Heart right ventricle (tissue), 16 donors: Measurements from ENCODE around the gene OCRL. TPM values are rescaled to one million over a fixed set of nuclear protein-coding genes. Genes with fewer than 3 reads are reported as not detected.

Source experiments
- ATAC-seq, 8 donors: fragments of 200-7000 bp; cut with Tn5 transposase; one replicate each; pipeline ENCODE4 v1.9.1; 2020; ENCODE audit warnings: mild to moderate bottlenecking in 8 of 8, moderate library complexity in 8 of 8, moderate number of reproducible peaks in 1 of 8
- DNase-seq, 2 donors: peaks; one replicate each; pipeline ENCODE4 v3.0.0-alpha.2; 2020
- H3K27ac ChIP-seq, 10 donors: fragments of 200-600 bp; sonication (generic) in 2 of 10; one replicate each; pipeline versions ENCODE4 v1.5.0 to v1.8.0; 2020 to 2022; ENCODE audit warnings: mild to moderate bottlenecking in 3 of 10
- H3K27me3 ChIP-seq, 7 donors: fragments of 200-600 bp; one replicate each; pipeline ENCODE4 v1.8.0; 2021 to 2022; ENCODE audit warnings: mild to moderate bottlenecking in 2 of 7
- H3K36me3 ChIP-seq, 9 donors: fragments of 200-600 bp; sonication (generic) in 1 of 9; one replicate each; pipeline versions ENCODE4 v1.5.0 to v1.8.0; 2020 to 2022; ENCODE audit warnings: mild to moderate bottlenecking in 2 of 9
- H3K4me1 ChIP-seq, 9 donors: fragments of 200-600 bp; sonication (generic) in 1 of 9; one replicate each; pipeline versions ENCODE4 v1.5.0 to v1.8.0; 2020 to 2022; ENCODE audit warnings: mild to moderate bottlenecking in 4 of 9
- H3K4me3 ChIP-seq, 10 donors: fragments of 200-600 bp; sonication (generic) in 2 of 10; one replicate each; pipeline versions ENCODE4 v1.5.0 to v1.8.0; 2020 to 2022; ENCODE audit warnings: mild to moderate bottlenecking in 7 of 10, moderate library complexity in 2 of 10
- H3K9me3 ChIP-seq, 11 donors: fragments of 200-600 bp in 10 of 11; sonication (generic) in 2 of 11; one replicate each; pipeline versions ENCODE4 v1.5.0 to v1.8.0; 2013 to 2022; ENCODE audit warnings: mild to moderate bottlenecking in 2 of 11, control low read depth in 1 of 11, moderate library complexity in 1 of 11
- CTCF ChIP-seq, 9 donors: fragments of 200-600 bp; sonication (generic) in 2 of 9; IDR thresholded peaks; one replicate each; pipeline versions ENCODE4 v1.5.0 to v1.8.0; 2021 to 2022; ENCODE audit warnings: antibody characterized with exemption in 9 of 9, mild to moderate bottlenecking in 5 of 9, moderate library complexity in 1 of 9
- WGBS, 2 donors: extraction: QIAGEN DNeasy Blood & Tissue Kit; methylation state at CpG; one replicate each; pipeline ENCODE4 v1.1.7; 2013; ENCODE audit warnings: inconsistent platforms in 1 of 2; 5-methylcytosine and 5-hydroxymethylcytosine counted together
- intact Hi-C, 10 donors: fragments of 100-400 bp; cut with DNase I; formaldehyde crosslinking; loops; one replicate each; pipeline versions ENCODE4 v1.11.1 to v1.14.2; 2022
- polyA plus RNA-seq, 2 donors: library from polyadenylated mRNA; stranded (reverse); fragments of 200-250 nt; gene quantifications; one replicate each; pipeline ENCODE4 v1.2.3, GENCODE V29; 2013
- total RNA-seq, 10 donors: library from RNA; stranded (reverse); fragmentation: NEBNext Ultra II Directional in 3 of 10; extraction: Animal tissue kit (Norgen Biotek cat#: 25700) in 3 of 10; gene quantifications; one replicate each; pipeline versions ENCODE4 v1.2.1 to v1.2.4, GENCODE V29; 2021 to 2023
- donor health status: Arrhythmogenic right ventricular cardiomyopathy.
- donor health status: ischemic (EF 13 %, LVEDD 7.1; RV severe dilation, severe dysfunction).
- donor health status: healthy with polysubstance abuse.
- donor health status: DM: no; HTN: yes; CAD: no.
- donor health status: DM: no; HTN: no; CAD: no.
- donor health status: ischemic (EF 25% LVEDD 6.9; RV normal size, moderate dysfunction).
- donor health status: ischemic (EF 25% LVEDD 5.7; RV mildly dilated, moderate dysfunction).
- donor health status: healthy.
- donor health status: DM: yes; HTN: yes; CAD: no.
- donor health status: Ischemic cardiomyopathy.
- donor health status: ischemic (EF 35%, LVEDD 5.7; RV mildly dilated, moderate dysfunction).
- donor health status: nonischemic (EF 11% LVEDD 7.7; RV severe dilation, severe dysfunction).
- donor health status: DM: yes; HTN: yes; CAD: no.
- donor health status: PGD.
- donor health status: ischemic (EF 29% LVEDD 5.4; RV normal size, mild dysfunction).
- donor health status: nonischemic (EF 23%, LVEDD 6.1; RV moderate dilation, normal function).

OCRL gene
- total and polyA plus RNA-seq, 12 donors = 6.9 to 13.8 (median 9.0) TPM

- ATAC-seq (no peak), DNase-seq (no peak)
- 61 to 75% methylated on average over 1 of the region's 1 CpG for WGBS, 2 donors
- H3K9me3 ChIP-seq = no peaks in the 10 kb centered on the region
- TF ChIP-seq CTCF (IDR thresholded peaks at IDR 0.05) = no peak
- intact Hi-C loops = no loop called here
- no peaks in the 10 kb centered on the region for H3K36me3 ChIP-seq
- H3K27me3 ChIP-seq = no peaks in the 10 kb centered on the region
- no peak overlapping the region for H3K27ac ChIP-seq
- H3K4me3 ChIP-seq = no peak overlapping the region
- H3K4me1 ChIP-seq = no peaks in the 10 kb centered on the region
Measured at GRCh38 chrX:129531132-129531531, 8.9 kb upstream of the OCRL start.

- Histone ChIP-seq H3K36me3 (no peaks in the 10 kb centered on the region), H3K4me1 (peaks cover 0 to 4% (median 0%) of the 10 kb centered on the region in 9 donors), H3K4me3 (no peak overlapping the region), H3K27me3 (peaks cover 0 to 2% (median 0%) of the 10 kb centered on the region in 7 donors), H3K9me3 (no peaks in the 10 kb centered on the region), H3K27ac (no peak overlapping the region)
- no peak for DNase-seq
- no peak for ATAC-seq
- intact Hi-C loops = no loop called here
- TF ChIP-seq CTCF (IDR thresholded peaks at IDR 0.05) = no peak
- WGBS, 2 donors = 92 to 96% methylated on average over 4 of the region's 4 CpGs
Measured at GRCh38 chrX:129534816-129535578, 5.1 kb upstream of the OCRL start.

- DNase-seq (peak in 1 of 2 donors; percentile 7), ATAC-seq (peak; percentile 44 to 72 (median 58))
- 4% methylated on average over 14 of the region's 14 CpGs for WGBS, 2 donors
- Histone ChIP-seq H3K9me3 (no peaks in the 10 kb centered on the region), H3K36me3 (peaks cover 0 to 11% (median 0%) of the 10 kb centered on the region in 9 donors), H3K4me3 (peak overlapping the region; percentile 41 to 74 (median 64)), H3K27me3 (peaks cover 0 to 10% (median 0%) of the 10 kb centered on the region in 7 donors), H3K4me1 (peaks cover 0 to 13% (median 0%) of the 10 kb centered on the region in 9 donors), H3K27ac (peak overlapping the region in 8 of 10 donors; percentile 70 to 88 (median 78))
- no peak for TF ChIP-seq CTCF (IDR thresholded peaks at IDR 0.05)
- intact Hi-C loops = no loop called here
Measured at GRCh38 chrX:129540722-129541184, 694 bp downstream of the OCRL start.

- 54 to 55% methylated on average over 2 of the region's 2 CpGs for WGBS, 2 donors
- Histone ChIP-seq H3K27me3 (peaks cover 0 to 10% (median 0%) of the 10 kb centered on the region in 7 donors), H3K9me3 (no peaks in the 10 kb centered on the region), H3K4me3 (no peak overlapping the region), H3K36me3 (peaks cover 0 to 46% (median 0%) of the 10 kb centered on the region in 9 donors), H3K27ac (no peak overlapping the region), H3K4me1 (peaks cover 0 to 13% (median 0%) of the 10 kb centered on the region in 9 donors)
- no peak for ATAC-seq
- TF ChIP-seq CTCF (IDR thresholded peaks at IDR 0.05) = no peak
- intact Hi-C loops = no loop called here
- DNase-seq = no peak
Measured at GRCh38 chrX:129544780-129545179, 4.7 kb downstream of the OCRL start.
